Parathyroid adenoma (tissue), 2 donors: ENCODE results near the gene INPP5D.

Experiments
- H2AFZ ChIP-seq: fragments of 300-600 bp; sonication (generic); one replicate; pipeline ENCODE4 v1.7.0; 2017; ENCODE audit warnings: antibody characterized with exemption, mild to moderate bottlenecking
- H3K27ac ChIP-seq: fragments of 300-600 bp; sonication (generic); one replicate; pipeline ENCODE4 v1.7.0; 2017
- H3K27me3 ChIP-seq: fragments of 300-600 bp; sonication (generic); one replicate; pipeline ENCODE4 v1.7.0; 2017; ENCODE audit warnings: low read length; ENCODE audit not compliant: control insufficient read depth, insufficient read depth
- H3K36me3 ChIP-seq: fragments of 300-600 bp; sonication (generic); one replicate; pipeline ENCODE4 v1.7.0; 2017; ENCODE audit warnings: low read length; ENCODE audit not compliant: control insufficient read depth, insufficient read depth
- H3K4me1 ChIP-seq: fragments of 300-600 bp; sonication (generic); one replicate; pipeline ENCODE4 v1.7.0; 2017; ENCODE audit warnings: control low read depth
- H3K4me2 ChIP-seq: fragments of 300-600 bp; sonication (generic); one replicate; pipeline ENCODE4 v1.7.0; 2017; ENCODE audit warnings: low read length
- H3K4me3 ChIP-seq: fragments of 300-600 bp; sonication (generic); one replicate; pipeline ENCODE4 v1.7.0; 2017; ENCODE audit warnings: low read depth, low read length
- H3K79me2 ChIP-seq: fragments of 300-600 bp; sonication (generic); one replicate; pipeline ENCODE4 v1.7.0; 2017; ENCODE audit warnings: control low read depth
- H3K9ac ChIP-seq: fragments of 300-600 bp; sonication (generic); one replicate; pipeline ENCODE4 v1.7.0; 2017; ENCODE audit warnings: mild to moderate bottlenecking
- H3K9me3 ChIP-seq: fragments of 300-600 bp; sonication (generic); one replicate; pipeline ENCODE4 v1.7.0; 2017; ENCODE audit warnings: low read length; ENCODE audit not compliant: control insufficient read depth
- CTCF ChIP-seq: fragments of 300-600 bp; sonication (generic); IDR thresholded peaks from one replicate; pipeline ENCODE4 v1.7.0; 2017; ENCODE audit warnings: antibody characterized with exemption, mild to moderate bottlenecking
- donor health status: primary hyperparathyroidism.

Gene INPP5D

GRCh38 chr2:233211548-233211895, 151.4 kb downstream of the INPP5D start:
- H3K9me3 ChIP-seq, result no peaks in the 10 kb centered on the region
- H3K4me3 ChIP-seq, result no peak overlapping the region
- H3K4me2 ChIP-seq, result no peak overlapping the region
- H3K9ac ChIP-seq, result no peak overlapping the region
- TF ChIP-seq CTCF, result no peak
- no peak overlapping the region for H3K27ac ChIP-seq
- no peaks in the 10 kb centered on the region for H3K36me3 ChIP-seq
- no peaks in the 10 kb centered on the region for H3K79me2 ChIP-seq
- H3K4me1 ChIP-seq, result no peaks in the 10 kb centered on the region
- H3K27me3 ChIP-seq, result no peaks in the 10 kb centered on the region
- H2AFZ ChIP-seq, result peak overlapping the region; percentile 60

- H3K9ac ChIP-seq, result no peak overlapping the region
- no peak for TF ChIP-seq CTCF
- H2AFZ ChIP-seq, result no peak overlapping the region
- H3K9me3 ChIP-seq, result no peaks in the 10 kb centered on the region
- H3K4me3 ChIP-seq, result no peak overlapping the region
- no peak overlapping the region for H3K4me2 ChIP-seq
- no peaks in the 10 kb centered on the region for H3K79me2 ChIP-seq
- no peaks in the 10 kb centered on the region for H3K36me3 ChIP-seq
- no peaks in the 10 kb centered on the region for H3K27me3 ChIP-seq
- no peak overlapping the region for H3K27ac ChIP-seq
- no peaks in the 10 kb centered on the region for H3K4me1 ChIP-seq
Measured at GRCh38 chr2:233213011-233213410, 152.9 kb downstream of the INPP5D start.

GRCh38 chr2:233213975-233214374, 153.8 kb downstream of the INPP5D start:
- TF ChIP-seq CTCF, result no peak
- Histone ChIP-seq H3K9ac (no peak overlapping the region), H3K36me3 (no peaks in the 10 kb centered on the region), H3K27ac (no peak overlapping the region), H3K4me2 (no peak overlapping the region), H3K4me3 (no peak overlapping the region), H3K9me3 (no peaks in the 10 kb centered on the region), H3K79me2 (no peaks in the 10 kb centered on the region), H3K27me3 (no peaks in the 10 kb centered on the region), H3K4me1 (no peaks in the 10 kb centered on the region), H2AFZ (no peak overlapping the region)

GRCh38 chr2:233217892-233218377, 157.8 kb downstream of the INPP5D start:
- no peak overlapping the region for H3K27ac ChIP-seq
- no peak for TF ChIP-seq CTCF

GRCh38 chr2:233218836-233219235, 158.7 kb downstream of the INPP5D start:
- Histone ChIP-seq H2AFZ (no peak overlapping the region), H3K36me3 (no peaks in the 10 kb centered on the region), H3K79me2 (no peaks in the 10 kb centered on the region), H3K4me3 (no peak overlapping the region), H3K27ac (no peak overlapping the region), H3K4me1 (no peaks in the 10 kb centered on the region), H3K4me2 (no peak overlapping the region), H3K9me3 (no peaks in the 10 kb centered on the region), H3K9ac (no peak overlapping the region), H3K27me3 (no peaks in the 10 kb centered on the region)
- no peak for TF ChIP-seq CTCF

More at GRCh38 chr2:233217892-233218377, 157.8 kb downstream of the INPP5D start:
- no peak overlapping the region for H3K9ac ChIP-seq
- no peaks in the 10 kb centered on the region for H3K27me3 ChIP-seq
- no peak overlapping the region for H3K4me2 ChIP-seq
- no peaks in the 10 kb centered on the region for H3K4me1 ChIP-seq
- no peak overlapping the region for H2AFZ ChIP-seq
- no peaks in the 10 kb centered on the region for H3K79me2 ChIP-seq
- no peaks in the 10 kb centered on the region for H3K9me3 ChIP-seq
- no peak overlapping the region for H3K4me3 ChIP-seq
- no peaks in the 10 kb centered on the region for H3K36me3 ChIP-seq
